Measurements from ENCODE around the gene PAPLN. TPM values are rescaled to one million over a fixed set of nuclear protein-coding genes. Genes with fewer than 3 reads are reported as not detected.

The PAPLN gene
- total RNA-seq, 1 experiment from 2014 or later: not detected

DNA sequence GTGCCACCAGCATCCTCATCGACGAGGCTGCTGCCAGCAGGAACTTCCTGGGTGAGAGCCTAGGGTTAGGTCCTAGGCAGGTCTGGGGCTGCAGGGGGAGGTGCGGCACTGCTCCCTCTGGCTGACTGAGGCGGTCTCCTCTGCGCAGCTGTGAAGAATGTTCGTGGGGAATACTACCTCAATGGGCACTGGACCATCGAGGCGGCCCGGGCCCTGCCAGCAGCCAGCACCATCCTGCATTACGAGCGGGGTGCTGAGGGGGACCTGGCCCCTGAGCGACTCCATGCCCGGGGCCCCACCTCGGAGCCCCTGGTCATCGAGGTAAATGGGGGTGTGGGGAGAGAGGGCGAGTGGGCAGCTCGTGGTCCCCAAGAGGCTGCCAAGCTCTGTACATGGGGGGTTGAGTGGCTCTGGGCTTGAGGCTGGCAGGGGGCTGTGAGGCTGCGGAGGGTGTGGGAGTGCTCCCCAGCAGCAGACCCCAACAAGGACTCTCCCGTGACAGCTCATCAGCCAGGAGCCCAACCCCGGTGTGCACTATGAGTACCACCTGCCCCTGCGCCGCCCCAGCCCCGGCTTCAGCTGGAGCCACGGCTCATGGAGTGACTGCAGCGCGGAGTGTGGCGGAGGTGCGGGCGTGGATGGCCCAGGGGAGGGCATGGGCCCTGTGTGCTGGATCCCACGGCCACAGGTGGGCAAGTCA is 14.4 kb downstream of the PAPLN start:
- CTCF ChIA-PET: no interaction called here
- no peaks in the 10 kb centered on the region for H3F3A ChIP-seq (ENCODE audit: insufficient read depth, low read depth)

DNA sequence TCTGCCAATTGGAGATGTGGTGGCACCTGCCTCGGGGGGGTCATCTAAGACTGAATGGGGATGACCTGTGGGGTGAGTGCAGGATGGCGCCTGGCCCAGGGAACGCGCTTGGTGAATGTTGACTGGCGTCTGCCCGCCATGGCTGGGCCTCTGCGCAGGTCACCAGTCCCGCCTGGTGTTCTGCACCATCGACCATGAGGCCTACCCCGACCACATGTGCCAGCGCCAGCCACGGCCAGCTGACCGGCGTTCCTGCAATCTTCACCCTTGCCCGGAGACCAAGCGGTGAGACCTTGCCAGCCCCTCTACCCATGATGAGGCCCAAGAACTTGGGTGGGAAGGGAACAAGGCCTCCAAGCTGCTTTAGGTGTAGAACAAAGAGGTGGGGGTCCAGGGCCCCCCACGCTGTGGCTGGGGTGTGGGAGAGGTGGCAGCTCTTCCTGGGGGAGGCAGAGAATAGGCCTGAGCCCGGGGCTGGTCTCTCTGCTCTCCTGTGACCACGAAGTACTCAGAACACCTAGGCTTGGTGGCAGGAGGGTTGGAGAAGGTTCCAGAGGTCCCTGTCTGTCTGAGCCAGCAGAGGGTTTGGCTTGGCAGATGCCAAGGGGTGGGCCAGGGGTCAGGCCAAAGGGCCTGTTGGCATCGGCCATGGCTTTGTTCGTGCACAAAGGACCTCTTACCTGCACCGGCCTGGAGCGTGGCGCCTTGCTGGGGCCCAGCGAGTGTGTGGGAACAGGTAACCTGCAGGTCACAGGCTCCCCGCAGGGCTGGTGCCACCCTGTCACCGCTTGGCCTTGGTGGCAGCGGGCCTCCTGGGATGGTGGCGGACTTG is 15.4 kb downstream of the PAPLN start:
- Histone ChIP-seq H3F3A (ENCODE audit: insufficient read depth, low read depth) (no peaks in the 10 kb centered on the region), H3K27me3 (ENCODE audit: insufficient read depth, low read depth) (no peaks in the 10 kb centered on the region), H3K9me2 (ENCODE audit: insufficient read depth) (no peaks in the 10 kb centered on the region), H3K36me3 (ENCODE audit: low read depth) (no peaks in the 10 kb centered on the region), H2AFZ (no peak overlapping the region), H3K4me3 (no peak overlapping the region), H3K79me2 (ENCODE audit: low read depth) (no peaks in the 10 kb centered on the region), H4K20me1 (ENCODE audit: insufficient read depth) (no peaks in the 10 kb centered on the region), H3K4me1 (replicated peaks; ENCODE audit: insufficient read depth) (no peaks in the 10 kb centered on the region), H3K9me3 (ENCODE audit: insufficient read depth, low read depth) (no peaks in the 10 kb centered on the region), H3K27ac (no peak overlapping the region), H3K4me2 (no peak overlapping the region)
- CTCF ChIA-PET: interaction anchor here (0.7 kb wide), 1 partner anchor 10 kb away, joined by 3 read pairs; no protein-coding TSS in a partner anchor
- no peak for DNase-seq
- POLR2A ChIA-PET (ENCODE audit: unreplicated experiment): no interaction called here
- TF ChIP-seq, protein P1, sequence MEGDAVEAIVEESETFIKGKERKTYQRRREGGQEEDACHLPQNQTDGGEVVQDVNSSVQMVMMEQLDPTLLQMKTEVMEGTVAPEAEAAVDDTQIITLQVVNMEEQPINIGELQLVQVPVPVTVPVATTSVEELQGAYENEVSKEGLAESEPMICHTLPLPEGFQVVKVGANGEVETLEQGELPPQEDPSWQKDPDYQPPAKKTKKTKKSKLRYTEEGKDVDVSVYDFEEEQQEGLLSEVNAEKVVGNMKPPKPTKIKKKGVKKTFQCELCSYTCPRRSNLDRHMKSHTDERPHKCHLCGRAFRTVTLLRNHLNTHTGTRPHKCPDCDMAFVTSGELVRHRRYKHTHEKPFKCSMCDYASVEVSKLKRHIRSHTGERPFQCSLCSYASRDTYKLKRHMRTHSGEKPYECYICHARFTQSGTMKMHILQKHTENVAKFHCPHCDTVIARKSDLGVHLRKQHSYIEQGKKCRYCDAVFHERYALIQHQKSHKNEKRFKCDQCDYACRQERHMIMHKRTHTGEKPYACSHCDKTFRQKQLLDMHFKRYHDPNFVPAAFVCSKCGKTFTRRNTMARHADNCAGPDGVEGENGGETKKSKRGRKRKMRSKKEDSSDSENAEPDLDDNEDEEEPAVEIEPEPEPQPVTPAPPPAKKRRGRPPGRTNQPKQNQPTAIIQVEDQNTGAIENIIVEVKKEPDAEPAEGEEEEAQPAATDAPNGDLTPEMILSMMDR (conservative IDR thresholded peaks at IDR 0.05): no peak
- no peak for TF ChIP-seq EZH2 (IDR thresholded peaks at IDR 0.05; ENCODE audit: low read depth)
- intact Hi-C loops (cut with micrococcal nuclease; ENCODE audit: unreplicated experiment): no loop called here
- no TSS peak for BruUV-seq (replicated peaks)

More for the DNA sequence above, 14.4 kb downstream of the PAPLN start:
- Histone ChIP-seq H4K20me1 (ENCODE audit: insufficient read depth) (no peaks in the 10 kb centered on the region), H3K4me2 (no peak overlapping the region), H2AFZ (no peak overlapping the region), H3K79me2 (ENCODE audit: low read depth) (no peaks in the 10 kb centered on the region), H3K36me3 (ENCODE audit: low read depth) (no peaks in the 10 kb centered on the region), H3K4me1 (replicated peaks; ENCODE audit: insufficient read depth) (no peaks in the 10 kb centered on the region), H3K27ac (no peak overlapping the region), H3K4me3 (no peak overlapping the region), H3K27me3 (ENCODE audit: insufficient read depth, low read depth) (no peaks in the 10 kb centered on the region), H3K9me2 (ENCODE audit: insufficient read depth) (no peaks in the 10 kb centered on the region), H3K9me3 (ENCODE audit: insufficient read depth, low read depth) (no peaks in the 10 kb centered on the region)
- POLR2A ChIA-PET (ENCODE audit: unreplicated experiment): no interaction called here
- intact Hi-C loops (cut with micrococcal nuclease; ENCODE audit: unreplicated experiment): no loop called here
- peak in 1 of 2 experiments; percentile 45 for DNase-seq
- no peak for TF ChIP-seq EZH2 (IDR thresholded peaks at IDR 0.05; ENCODE audit: low read depth)
- TF ChIP-seq, protein P1 (conservative IDR thresholded peaks at IDR 0.05): no peak
- no TSS peak for BruUV-seq (replicated peaks)

GRCh38 chr14:73253323-73253610 is 16.0 kb downstream of the PAPLN start:
- intact Hi-C loops (cut with micrococcal nuclease; ENCODE audit: unreplicated experiment): no loop called here

More at GRCh38 chr14:73253323-73253610, 16.0 kb downstream of the PAPLN start:
- no peaks in the 10 kb centered on the region for H4K20me1 ChIP-seq (ENCODE audit: insufficient read depth)
- H3K36me3 ChIP-seq (ENCODE audit: low read depth): no peaks in the 10 kb centered on the region
- DNase-seq: no peak
- H3K27me3 ChIP-seq (ENCODE audit: insufficient read depth, low read depth): no peaks in the 10 kb centered on the region
- H2AFZ ChIP-seq: no peak overlapping the region
- CTCF ChIA-PET: no interaction called here
- no peak for TF ChIP-seq EZH2 (IDR thresholded peaks at IDR 0.05; ENCODE audit: low read depth)
- TF ChIP-seq, protein P1 (conservative IDR thresholded peaks at IDR 0.05): no peak
- H3K27ac ChIP-seq: no peak overlapping the region
- H3K9me3 ChIP-seq (ENCODE audit: insufficient read depth, low read depth): no peaks in the 10 kb centered on the region
- H3K79me2 ChIP-seq (ENCODE audit: low read depth): no peaks in the 10 kb centered on the region
- POLR2A ChIA-PET (ENCODE audit: unreplicated experiment): no interaction called here
- no peak overlapping the region for H3K4me2 ChIP-seq
- H3K4me1 ChIP-seq (replicated peaks; ENCODE audit: insufficient read depth): no peaks in the 10 kb centered on the region
- no TSS peak for BruUV-seq (replicated peaks)
- H3F3A ChIP-seq (ENCODE audit: insufficient read depth, low read depth): no peaks in the 10 kb centered on the region
- no peak overlapping the region for H3K4me3 ChIP-seq
- no peaks in the 10 kb centered on the region for H3K9me2 ChIP-seq (ENCODE audit: insufficient read depth)

All from PC-9 (cell line).